ENCODE results near the gene INHBE. TPM values are rescaled to one million over a fixed set of nuclear protein-coding genes. Genes with fewer than 3 reads are reported as not detected.

The INHBE gene
- total RNA-seq, 4 donors from 2014 or later: not detected

DNA sequence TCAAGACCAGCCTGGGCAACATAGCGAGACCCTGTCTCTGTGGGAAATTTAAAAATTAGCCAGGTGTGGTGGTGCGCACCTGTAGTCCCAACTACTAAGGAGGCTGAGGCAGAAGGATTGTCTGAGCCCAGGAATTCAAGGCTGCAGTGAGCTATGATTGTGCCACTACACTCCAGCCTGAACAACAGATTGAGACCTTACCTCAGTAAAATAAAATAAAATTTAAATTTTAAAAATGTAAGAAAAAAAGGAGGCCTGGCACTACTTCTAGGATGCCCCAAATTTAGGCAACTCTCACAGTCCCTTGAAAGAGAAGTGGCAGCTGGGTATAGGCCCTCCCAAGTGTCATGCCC is 918 bp upstream of the INHBE start:
- no peak overlapping the region for H3K27ac ChIP-seq
- intact Hi-C loops (cut with DNase I; ENCODE audit: low total_unique reads): loop anchor here (5.0 kb wide), 2 partner anchors 147 to 192 kb away; no protein-coding TSS in a partner anchor
- H3K4me1 ChIP-seq: peaks cover 9 to 23% (median 17%) of the 10 kb centered on the region in 4 donors
- no peak for DNase-seq
- no peaks in the 10 kb centered on the region for H3K27me3 ChIP-seq
- H3K4me3 ChIP-seq: no peak overlapping the region
- WGBS, 2 donors (ENCODE audit: low coverage in 1 of 2): 89 to 97% methylated on average over 1 to 2 of the region's 2 CpGs
- H3K36me3 ChIP-seq: no peaks in the 10 kb centered on the region
- H3K9me3 ChIP-seq: no peaks in the 10 kb centered on the region
- TF ChIP-seq POLR2AphosphoS5 (IDR thresholded peaks at IDR 0.05): no peak
- TF ChIP-seq EP300 (IDR thresholded peaks at IDR 0.05; ENCODE audit: low read depth): no peak
- no peak for TF ChIP-seq POLR2A (IDR thresholded peaks at IDR 0.05)
- no peak for TF ChIP-seq CTCF (IDR thresholded peaks at IDR 0.05)
- in situ Hi-C loops (cut with MboI; ENCODE audit: low pct_ligation_motif_present in 1 of 4, low pct_unique_long_range_greater_than_20kb in 1 of 4, low sequenced_read_pairs in 3 of 4): no loop called here

DNA sequence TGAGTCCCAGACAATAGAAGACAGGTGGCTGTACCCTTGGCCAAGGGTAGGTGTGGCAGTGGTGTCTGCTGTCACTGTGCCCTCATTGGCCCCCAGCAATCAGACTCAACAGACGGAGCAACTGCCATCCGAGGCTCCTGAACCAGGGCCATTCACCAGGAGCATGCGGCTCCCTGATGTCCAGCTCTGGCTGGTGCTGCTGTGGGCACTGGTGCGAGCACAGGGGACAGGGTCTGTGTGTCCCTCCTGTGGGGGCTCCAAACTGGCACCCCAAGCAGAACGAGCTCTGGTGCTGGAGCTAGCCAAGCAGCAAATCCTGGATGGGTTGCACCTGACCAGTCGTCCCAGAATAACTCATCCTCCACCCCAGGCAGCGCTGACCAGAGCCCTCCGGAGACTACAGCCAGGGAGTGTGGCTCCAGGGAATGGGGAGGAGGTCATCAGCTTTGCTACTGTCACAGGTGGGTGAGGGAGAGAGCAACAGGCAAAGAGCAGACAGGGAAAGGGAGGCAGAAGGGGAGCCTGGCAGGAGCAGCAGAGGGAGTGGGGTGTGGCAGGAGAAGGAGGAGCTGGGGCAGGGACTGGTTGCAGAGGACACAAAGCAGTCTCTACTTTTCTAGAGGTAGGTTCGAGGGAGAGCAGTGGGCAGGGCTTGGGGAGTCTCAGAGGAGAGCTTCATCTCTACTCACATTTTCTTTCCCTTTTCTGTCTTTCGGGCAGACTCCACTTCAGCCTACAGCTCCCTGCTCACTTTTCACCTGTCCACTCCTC is 452 bp downstream of the INHBE start:
- in situ Hi-C loops (cut with MboI; ENCODE audit: low pct_ligation_motif_present in 1 of 4, low pct_unique_long_range_greater_than_20kb in 1 of 4, low sequenced_read_pairs in 3 of 4) (no loop called here), intact Hi-C loops (cut with DNase I; ENCODE audit: low total_unique reads) (no loop called here)

DNA sequence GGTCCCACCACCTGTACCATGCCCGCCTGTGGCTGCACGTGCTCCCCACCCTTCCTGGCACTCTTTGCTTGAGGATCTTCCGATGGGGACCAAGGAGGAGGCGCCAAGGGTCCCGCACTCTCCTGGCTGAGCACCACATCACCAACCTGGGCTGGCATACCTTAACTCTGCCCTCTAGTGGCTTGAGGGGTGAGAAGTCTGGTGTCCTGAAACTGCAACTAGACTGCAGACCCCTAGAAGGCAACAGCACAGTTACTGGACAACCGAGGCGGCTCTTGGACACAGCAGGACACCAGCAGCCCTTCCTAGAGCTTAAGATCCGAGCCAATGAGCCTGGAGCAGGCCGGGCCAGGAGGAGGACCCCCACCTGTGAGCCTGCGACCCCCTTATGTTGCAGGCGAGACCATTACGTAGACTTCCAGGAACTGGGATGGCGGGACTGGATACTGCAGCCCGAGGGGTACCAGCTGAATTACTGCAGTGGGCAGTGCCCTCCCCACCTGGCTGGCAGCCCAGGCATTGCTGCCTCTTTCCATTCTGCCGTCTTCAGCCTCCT is 1.1 kb downstream of the INHBE start:
- WGBS, 2 donors (ENCODE audit: low coverage in 1 of 2): 36 to 60% methylated on average over 1 to 12 of the region's 15 CpGs

More for the DNA sequence above, 452 bp downstream of the INHBE start:
- no peak for DNase-seq
- Histone ChIP-seq H3K9me3 (no peaks in the 10 kb centered on the region), H3K27ac (no peak overlapping the region), H3K36me3 (no peaks in the 10 kb centered on the region), H3K4me3 (no peak overlapping the region), H3K4me1 (peaks cover 18 to 31% (median 23%) of the 10 kb centered on the region in 4 donors), H3K27me3 (peaks cover 5% of the 10 kb centered on the region)
- 0 to 55% methylated on average over 1 to 10 of the region's 10 CpGs for WGBS, 2 donors (ENCODE audit: low coverage in 1 of 2)
- TF ChIP-seq CTCF (IDR thresholded peaks at IDR 0.05): no peak
- TF ChIP-seq POLR2A (IDR thresholded peaks at IDR 0.05): no peak
- TF ChIP-seq EP300 (IDR thresholded peaks at IDR 0.05; ENCODE audit: low read depth): no peak
- no peak for TF ChIP-seq POLR2AphosphoS5 (IDR thresholded peaks at IDR 0.05)

More for the DNA sequence above, 1.1 kb downstream of the INHBE start:
- Histone ChIP-seq H3K27ac (no peak overlapping the region), H3K9me3 (no peaks in the 10 kb centered on the region), H3K4me3 (no peak overlapping the region), H3K4me1 (peaks cover 25 to 38% (median 30%) of the 10 kb centered on the region in 4 donors), H3K36me3 (no peaks in the 10 kb centered on the region), H3K27me3 (peaks cover 12% of the 10 kb centered on the region)
- no peak for DNase-seq
- in situ Hi-C loops (cut with MboI; ENCODE audit: low pct_ligation_motif_present in 1 of 4, low pct_unique_long_range_greater_than_20kb in 1 of 4, low sequenced_read_pairs in 3 of 4) (no loop called here), intact Hi-C loops (cut with DNase I; ENCODE audit: low total_unique reads) (no loop called here)
- TF ChIP-seq CTCF (IDR thresholded peaks at IDR 0.05) (peak; percentile 44 to 61 (median 51)), EP300 (IDR thresholded peaks at IDR 0.05; ENCODE audit: low read depth) (no peak)

Measured in transverse colon (tissue), 4 donors.